Activated T-cell treated with anti-CD3 and anti-CD28 coated beads, Interleukin-2, amount 50 U/mL, for 4 hours (primary cell): ENCODE measurements around the gene BPIFA1. TPM values are rescaled to one million over a fixed set of nuclear protein-coding genes. Genes with fewer than 3 reads are reported as not detected.

Source experiments
- ATAC-seq, 2 donors: fragments of 200-7000 bp; cut with Tn5 transposase; one replicate each; pipeline ENCODE4 v1.10.0; 2021
- DNase-seq: peaks from one replicate; pipeline ENCODE4 v3.0.0-alpha.2; 2020
- H3K27me3 Mint-ChIP-seq: one replicate; pipeline ENCODE4 v1.8.0; 2021; ENCODE audit warnings: low read depth, mixed read lengths
- H3K36me3 Mint-ChIP-seq: one replicate; pipeline ENCODE4 v1.8.0; 2022; ENCODE audit warnings: mixed read lengths; ENCODE audit not compliant: insufficient read depth
- H3K4me1 Mint-ChIP-seq: one replicate; pipeline ENCODE4 v1.8.0; 2021; ENCODE audit warnings: low read depth, mixed read lengths
- H3K4me3 Mint-ChIP-seq: one replicate; pipeline ENCODE4 v1.8.0; 2021; ENCODE audit warnings: mild to moderate bottlenecking, moderate library complexity, mixed read lengths
- H3K9me3 Mint-ChIP-seq: one replicate; pipeline ENCODE4 v1.8.0; 2021; ENCODE audit warnings: mixed read lengths
- total RNA-seq, 3 donors: library from RNA; stranded (reverse); gene quantifications; one replicate each; pipeline ENCODE4 v1.2.1, GENCODE V29; 2021

BPIFA1 gene
- total RNA-seq, 3 donors from 2014 or later = not detected

GRCh38 chr20:33252460-33252859, 16.7 kb downstream of the BPIFA1 start:
- DNase-seq (no peak), ATAC-seq (no peak)
- Mint-ChIP-seq H3K4me3 (no peak overlapping the region), H3K9me3 (no peaks in the 10 kb centered on the region), H3K4me1 (no peaks in the 10 kb centered on the region), H3K27me3 (peaks cover 9% of the 10 kb centered on the region), H3K36me3 (no peaks in the 10 kb centered on the region)

GRCh38 chr20:33255005-33255404, 19.2 kb downstream of the BPIFA1 start:
- Mint-ChIP-seq H3K9me3 (no peaks in the 10 kb centered on the region), H3K36me3 (no peaks in the 10 kb centered on the region), H3K4me3 (no peak overlapping the region), H3K27me3 (peaks cover 13% of the 10 kb centered on the region), H3K4me1 (no peaks in the 10 kb centered on the region)
- DNase-seq = no peak
- ATAC-seq = no peak

- DNase-seq = no peak
- peaks cover 19% of the 10 kb centered on the region for H3K27me3 Mint-ChIP-seq
- H3K36me3 Mint-ChIP-seq = no peaks in the 10 kb centered on the region
- no peaks in the 10 kb centered on the region for H3K4me1 Mint-ChIP-seq
- no peak for ATAC-seq
- no peaks in the 10 kb centered on the region for H3K9me3 Mint-ChIP-seq
- no peak overlapping the region for H3K4me3 Mint-ChIP-seq
Measured at GRCh38 chr20:33257237-33257636, 21.4 kb downstream of the BPIFA1 start.

GRCh38 chr20:33259371-33259770, 23.6 kb downstream of the BPIFA1 start:
- peaks cover 21% of the 10 kb centered on the region for H3K27me3 Mint-ChIP-seq
- ATAC-seq = no peak
- H3K4me3 Mint-ChIP-seq = no peak overlapping the region
- H3K4me1 Mint-ChIP-seq = no peaks in the 10 kb centered on the region
- DNase-seq = no peak
- no peaks in the 10 kb centered on the region for H3K36me3 Mint-ChIP-seq
- no peaks in the 10 kb centered on the region for H3K9me3 Mint-ChIP-seq

GRCh38 chr20:33261465-33261864, 25.7 kb downstream of the BPIFA1 start:
- DNase-seq = no peak
- H3K4me3 Mint-ChIP-seq = no peak overlapping the region
- H3K9me3 Mint-ChIP-seq = no peaks in the 10 kb centered on the region
- ATAC-seq = no peak
- no peaks in the 10 kb centered on the region for H3K4me1 Mint-ChIP-seq
- peaks cover 19% of the 10 kb centered on the region for H3K27me3 Mint-ChIP-seq
- no peaks in the 10 kb centered on the region for H3K36me3 Mint-ChIP-seq

- Mint-ChIP-seq H3K9me3 (no peaks in the 10 kb centered on the region), H3K4me3 (no peak overlapping the region), H3K4me1 (no peaks in the 10 kb centered on the region), H3K27me3 (peaks cover 23% of the 10 kb centered on the region), H3K36me3 (no peaks in the 10 kb centered on the region)
- DNase-seq = no peak
- ATAC-seq = no peak
Measured at GRCh38 chr20:33262658-33263065, 26.9 kb downstream of the BPIFA1 start.

GRCh38 chr20:33263784-33264183, 28.0 kb downstream of the BPIFA1 start:
- no peaks in the 10 kb centered on the region for H3K9me3 Mint-ChIP-seq
- ATAC-seq (no peak), DNase-seq (no peak)
- no peaks in the 10 kb centered on the region for H3K4me1 Mint-ChIP-seq
- no peaks in the 10 kb centered on the region for H3K36me3 Mint-ChIP-seq
- H3K4me3 Mint-ChIP-seq = no peak overlapping the region
- H3K27me3 Mint-ChIP-seq = peaks cover 29% of the 10 kb centered on the region

GRCh38 chr20:33267701-33268100, 31.9 kb downstream of the BPIFA1 start:
- Mint-ChIP-seq H3K4me1 (no peaks in the 10 kb centered on the region), H3K4me3 (no peak overlapping the region), H3K36me3 (no peaks in the 10 kb centered on the region), H3K27me3 (peaks cover 22% of the 10 kb centered on the region), H3K9me3 (no peaks in the 10 kb centered on the region)
- ATAC-seq = no peak
- no peak for DNase-seq

GRCh38 chr20:33272155-33272873, 36.5 kb downstream of the BPIFA1 start:
- Mint-ChIP-seq H3K36me3 (no peaks in the 10 kb centered on the region), H3K4me3 (no peak overlapping the region), H3K27me3 (peaks cover 17% of the 10 kb centered on the region), H3K4me1 (no peaks in the 10 kb centered on the region), H3K9me3 (no peaks in the 10 kb centered on the region)
- ATAC-seq = no peak
- DNase-seq = no peak

- no peak overlapping the region for H3K4me3 Mint-ChIP-seq
- H3K27me3 Mint-ChIP-seq = peaks cover 13% of the 10 kb centered on the region
- DNase-seq = no peak
- H3K4me1 Mint-ChIP-seq = no peaks in the 10 kb centered on the region
- H3K9me3 Mint-ChIP-seq = no peaks in the 10 kb centered on the region
- peak; percentile 43 to 75 for ATAC-seq
- no peaks in the 10 kb centered on the region for H3K36me3 Mint-ChIP-seq
Measured at GRCh38 chr20:33273117-33273851, 37.5 kb downstream of the BPIFA1 start.

- H3K4me3 Mint-ChIP-seq = no peak overlapping the region
- no peaks in the 10 kb centered on the region for H3K9me3 Mint-ChIP-seq
- DNase-seq = no peak
- H3K36me3 Mint-ChIP-seq = no peaks in the 10 kb centered on the region
- no peaks in the 10 kb centered on the region for H3K4me1 Mint-ChIP-seq
- H3K27me3 Mint-ChIP-seq = peaks cover 9% of the 10 kb centered on the region
- no peak for ATAC-seq
Measured at GRCh38 chr20:33275215-33275614, 39.4 kb downstream of the BPIFA1 start.

- Mint-ChIP-seq H3K27me3 (peaks cover 9% of the 10 kb centered on the region), H3K4me1 (no peaks in the 10 kb centered on the region), H3K4me3 (no peak overlapping the region), H3K9me3 (no peaks in the 10 kb centered on the region), H3K36me3 (no peaks in the 10 kb centered on the region)
- no peak for DNase-seq
- ATAC-seq = no peak
Measured at GRCh38 chr20:33275871-33276270, 40.1 kb downstream of the BPIFA1 start.

GRCh38 chr20:33276303-33277113, 40.7 kb downstream of the BPIFA1 start:
- H3K4me1 Mint-ChIP-seq = no peaks in the 10 kb centered on the region
- no peak for ATAC-seq
- H3K4me3 Mint-ChIP-seq = no peak overlapping the region
- no peak for DNase-seq
- H3K27me3 Mint-ChIP-seq = peaks cover 9% of the 10 kb centered on the region
- H3K9me3 Mint-ChIP-seq = no peaks in the 10 kb centered on the region
- H3K36me3 Mint-ChIP-seq = no peaks in the 10 kb centered on the region
